CD4-positive, alpha-beta T cell treated with Interleukin-2 at 100 ng/mL for 4 hours (primary cell): ENCODE measurements around the gene UBE2M.
"Not testable (repeated sequence)": the region's sequence is repeated elsewhere in the genome, so short reads cannot be mapped to it uniquely, and the experiment has no call there.

Source experiments
- DNase-seq: peaks from one replicate; pipeline ENCODE4 v3.0.0-alpha.2; 2020; ENCODE audit warnings: low spot score

UBE2M gene

DNA sequence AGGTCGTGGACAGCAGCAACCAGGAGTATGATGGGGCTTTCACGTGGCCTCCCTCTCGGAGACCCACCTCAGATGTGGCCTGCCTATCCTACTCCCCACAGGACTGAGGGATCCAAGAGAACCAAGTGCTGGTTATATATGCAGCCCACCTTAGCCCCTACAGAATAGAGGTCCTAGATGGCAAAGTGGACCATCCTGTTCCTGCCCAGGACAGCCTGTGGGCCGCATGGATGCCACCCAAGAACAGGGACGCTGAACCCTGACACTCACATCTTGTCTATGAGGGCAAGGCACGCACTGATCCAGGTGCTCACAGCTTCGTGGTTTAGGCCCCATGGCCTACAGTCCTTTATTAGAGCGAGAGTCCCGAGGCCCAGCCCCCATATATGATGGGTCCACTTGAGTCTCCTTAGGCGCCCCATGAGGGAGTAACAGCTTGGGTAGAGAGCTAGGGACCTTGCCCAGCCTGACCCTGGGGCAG lies 45.2 kb downstream of the UBE2M start:
- DNase-seq, result no peak

DNA sequence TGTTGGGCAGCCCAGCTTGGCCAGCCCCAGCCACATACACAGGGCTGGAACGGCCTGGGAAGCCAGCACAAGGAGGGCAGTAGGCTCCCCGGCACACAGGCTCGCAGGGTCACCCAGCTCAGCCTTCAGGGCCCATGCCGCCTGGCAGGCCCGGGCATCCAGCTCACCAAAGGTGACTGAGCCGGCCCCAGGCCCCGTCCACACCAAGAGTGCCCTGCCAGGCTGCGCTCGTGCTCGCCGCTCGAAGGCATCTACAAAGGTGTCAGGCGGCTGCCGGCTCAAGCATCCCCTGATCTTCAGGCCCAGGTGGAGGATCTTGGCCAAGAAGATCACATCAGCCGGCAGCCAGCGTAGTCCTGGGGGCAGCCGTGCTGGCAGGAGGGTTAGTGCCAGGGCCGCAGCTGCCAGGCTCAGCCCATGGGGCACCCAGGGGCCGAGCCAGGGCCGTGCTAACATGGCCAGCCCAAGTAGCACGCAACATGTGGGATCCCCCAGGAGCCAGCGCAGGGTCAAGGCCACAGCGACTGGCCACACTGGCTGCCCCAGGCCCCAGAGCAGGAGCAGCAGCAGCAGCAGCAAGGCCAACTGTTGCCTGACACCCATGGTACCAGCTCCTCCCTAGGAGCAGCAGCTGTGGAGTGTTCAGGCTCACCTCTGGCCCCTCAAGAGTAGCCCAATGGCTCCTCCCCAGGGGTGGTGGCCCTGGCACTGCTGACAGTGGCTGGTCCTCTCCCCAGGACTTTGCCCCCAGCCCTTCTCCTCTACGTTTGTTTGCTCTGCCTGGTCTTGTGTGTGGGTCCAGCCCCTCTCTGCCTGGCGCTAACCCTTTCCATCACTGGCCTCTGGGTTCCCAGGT lies 46.8 kb downstream of the UBE2M start, which contains the start of gene SLC27A5:
Gene SLC27A5 (minus strand): TSS at position 640 of the 856 bp plus-strand sequence. CDS start 37 bp downstream, at position 603.
- no peak for DNase-seq

DNA sequence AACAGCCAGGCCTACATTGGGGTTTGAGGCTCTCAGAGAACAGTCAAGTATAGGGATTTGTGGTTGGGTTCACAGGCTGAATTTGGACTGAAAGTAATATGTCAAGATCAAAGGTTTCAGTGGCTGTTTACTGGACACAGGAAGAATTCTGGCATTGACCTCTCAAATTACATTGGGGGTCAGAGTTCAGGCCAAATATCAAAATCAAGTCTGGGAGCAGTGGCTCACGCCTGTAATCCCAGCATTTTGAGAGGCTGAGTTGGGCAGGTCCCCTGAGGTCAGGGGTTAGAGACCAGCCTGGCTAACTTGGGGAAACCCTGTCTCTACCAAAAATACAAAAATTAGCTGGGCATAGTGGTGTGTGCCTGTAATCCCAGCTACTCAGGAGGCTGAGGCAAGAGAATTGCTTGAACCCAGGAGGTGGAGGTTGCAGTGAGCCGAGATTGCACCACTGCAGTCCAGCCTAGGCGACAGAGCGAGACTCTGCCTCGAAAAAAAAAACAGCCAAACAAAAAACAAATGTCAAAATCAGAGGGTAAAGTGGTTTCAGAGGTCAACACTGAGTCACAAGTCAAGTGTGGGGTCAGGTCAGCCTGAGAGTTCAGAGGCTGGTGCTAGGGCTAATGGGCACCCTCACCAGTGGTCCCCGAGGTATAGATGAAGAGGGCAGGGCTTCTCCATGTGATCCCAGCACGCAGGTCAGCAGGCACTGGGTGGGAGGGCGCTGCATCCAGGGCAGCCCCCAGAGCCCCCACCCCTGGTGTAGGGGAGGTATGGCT lies 48.1 kb downstream of the UBE2M start:
- no peak for DNase-seq

DNA sequence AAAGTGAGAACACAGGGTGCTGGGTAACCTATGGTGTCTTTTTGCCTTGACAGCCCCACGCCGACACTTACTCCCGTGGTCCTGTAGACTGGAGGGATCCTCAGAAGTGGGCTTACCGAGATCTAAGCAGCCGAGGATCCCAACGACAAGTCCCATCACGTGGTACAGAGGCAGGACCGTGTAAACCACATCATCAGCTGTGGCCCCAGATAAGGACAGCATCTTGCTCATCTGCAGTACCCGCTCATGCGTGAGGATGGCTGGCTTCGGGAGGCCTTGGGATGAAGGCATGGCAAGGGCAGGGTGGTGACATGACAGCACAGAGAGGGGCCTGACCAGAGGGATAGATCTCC lies 48.7 kb downstream of the UBE2M start:
- DNase-seq, result no peak

DNA sequence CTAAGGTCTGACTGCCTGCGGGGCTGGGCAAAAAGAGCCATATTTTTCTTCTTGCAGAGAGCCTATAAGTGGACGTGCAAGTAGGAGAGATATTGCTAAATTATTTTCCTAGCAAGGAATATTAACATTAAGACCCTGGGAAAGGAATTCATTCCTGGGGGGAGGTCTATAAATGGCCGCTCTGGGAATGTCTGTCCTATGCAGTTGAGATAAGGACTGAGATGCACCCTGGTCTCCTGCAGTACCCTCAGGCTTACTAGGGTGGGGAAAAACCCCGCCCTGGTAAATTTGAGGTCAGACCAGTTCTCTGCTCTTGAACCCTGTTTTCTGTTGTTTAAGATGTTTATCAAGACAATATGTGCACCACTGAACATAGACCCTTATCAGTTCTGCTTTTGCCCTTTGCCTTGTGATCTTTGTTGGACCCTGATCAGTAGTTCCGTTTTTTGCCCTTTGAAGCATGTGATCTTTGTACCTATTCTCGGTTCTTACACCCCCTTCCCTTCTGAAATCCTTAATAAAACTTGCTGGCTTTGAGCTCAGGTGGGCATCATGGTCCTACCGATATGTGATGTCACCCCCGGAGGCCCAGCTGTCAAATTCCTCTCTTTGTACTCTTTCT lies 50.7 kb downstream of the UBE2M start:
- DNase-seq, result not testable (repeated sequence)
